ENCODE measurements around the gene ZNF207.
"Not testable (repeated sequence)": the region's sequence is repeated elsewhere in the genome, so short reads cannot be mapped to it uniquely, and the experiment has no call there.

ZNF207 gene

DNA sequence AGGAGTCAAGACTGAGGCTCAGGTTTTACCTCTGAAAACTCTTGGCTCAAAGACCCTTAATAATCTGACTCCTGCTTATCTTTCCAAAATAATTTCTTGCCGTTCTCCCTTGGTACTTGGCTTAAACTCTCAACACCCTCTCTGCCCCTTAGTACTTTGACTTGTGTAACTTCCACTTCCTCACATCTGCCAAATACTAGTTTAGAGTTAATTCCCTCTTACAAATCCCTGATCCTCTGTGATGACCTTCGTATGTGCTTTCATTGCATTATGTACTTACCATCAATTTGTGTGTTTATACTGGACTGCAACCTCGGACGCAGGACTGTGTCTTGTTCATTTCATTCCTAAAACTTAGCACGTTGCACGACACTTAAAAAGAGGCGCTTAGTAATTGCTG is 35.2 kb downstream of the ZNF207 start:
- Mint-ChIP-seq H3K27ac (no peak overlapping the region), H3K4me3 (no peak overlapping the region), H3K9me3 (no peaks in the 10 kb centered on the region), H3K4me1 (ENCODE audit: low read depth) (peaks cover 26% of the 10 kb centered on the region), H3K27me3 (no peaks in the 10 kb centered on the region), H3K36me3 (ENCODE audit: low read depth) (peaks cover 80% of the 10 kb centered on the region)
- intact Hi-C loops (cut with micrococcal nuclease) = no loop called here

DNA sequence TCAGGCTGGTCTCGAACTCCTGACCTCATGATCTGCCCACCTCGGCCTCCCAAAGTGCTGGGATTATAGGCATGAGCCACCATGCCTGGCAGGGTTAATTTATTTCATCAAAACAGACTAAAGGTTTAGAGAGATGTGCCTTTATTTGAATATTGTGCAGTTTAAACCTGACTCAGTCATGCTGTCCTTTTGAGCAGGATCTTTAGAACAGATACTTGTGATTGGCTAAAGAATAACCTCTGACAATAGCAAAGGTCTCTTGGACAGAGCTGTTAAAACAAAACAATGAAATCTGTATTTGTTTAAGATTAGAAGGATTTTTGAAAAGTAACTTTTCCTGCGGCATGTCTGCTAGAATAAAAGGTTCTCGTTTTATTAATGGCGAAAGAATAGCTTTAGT is 36.0 kb downstream of the ZNF207 start:
- H3K36me3 Mint-ChIP-seq (ENCODE audit: low read depth) = peaks cover 73% of the 10 kb centered on the region
- peaks cover 26% of the 10 kb centered on the region for H3K4me1 Mint-ChIP-seq (ENCODE audit: low read depth)
- no peaks in the 10 kb centered on the region for H3K9me3 Mint-ChIP-seq
- no peaks in the 10 kb centered on the region for H3K27me3 Mint-ChIP-seq
- intact Hi-C loops (cut with micrococcal nuclease) = no loop called here
- H3K27ac Mint-ChIP-seq = no peak overlapping the region
- no peak overlapping the region for H3K4me3 Mint-ChIP-seq

DNA sequence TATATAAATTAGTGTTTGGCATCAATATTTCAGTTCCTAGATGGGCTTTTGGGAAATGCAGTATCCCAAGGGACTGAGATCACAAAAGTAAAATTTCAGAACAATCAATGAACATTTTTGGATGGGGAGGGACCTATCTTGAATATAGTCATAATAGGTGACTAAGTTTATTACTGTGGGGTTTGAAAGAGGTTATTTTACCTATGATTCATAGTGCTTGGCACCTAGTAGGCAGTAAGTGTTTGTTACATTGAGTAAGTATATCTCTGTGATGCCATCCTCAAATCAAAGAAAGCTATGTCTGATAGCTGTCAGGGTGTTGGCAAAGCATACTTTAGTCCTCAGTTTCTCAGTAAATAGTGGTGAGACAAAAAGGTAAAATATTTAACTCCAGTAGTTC is 36.9 kb downstream of the ZNF207 start:
- no peaks in the 10 kb centered on the region for H3K27me3 Mint-ChIP-seq
- no peaks in the 10 kb centered on the region for H3K9me3 Mint-ChIP-seq
- H3K36me3 Mint-ChIP-seq (ENCODE audit: low read depth) = peaks cover 66% of the 10 kb centered on the region
- no peak overlapping the region for H3K27ac Mint-ChIP-seq
- no peak overlapping the region for H3K4me3 Mint-ChIP-seq
- H3K4me1 Mint-ChIP-seq (ENCODE audit: low read depth) = peaks cover 26% of the 10 kb centered on the region
- intact Hi-C loops (cut with micrococcal nuclease) = loop anchor here (1.0 kb wide), 1 partner anchor 10 kb away; no protein-coding TSS in a partner anchor

- H3K36me3 Mint-ChIP-seq (ENCODE audit: low read depth) = peaks cover 54% of the 10 kb centered on the region
- H3K4me1 Mint-ChIP-seq (ENCODE audit: low read depth) = peaks cover 17% of the 10 kb centered on the region
- H3K9me3 Mint-ChIP-seq; H3K27ac Mint-ChIP-seq; H3K4me3 Mint-ChIP-seq; H3K27me3 Mint-ChIP-seq; intact Hi-C loops (cut with micrococcal nuclease): not testable (repeated sequence)
Observed at GRCh38 chr17:32388128-32388527, 38.2 kb downstream of the ZNF207 start.

GRCh38 chr17:32388613-32389459 is 38.9 kb downstream of the ZNF207 start:
- Mint-ChIP-seq H3K36me3 (ENCODE audit: low read depth) (peaks cover 47% of the 10 kb centered on the region), H3K27me3 (no peaks in the 10 kb centered on the region), H3K27ac (no peak overlapping the region), H3K4me3 (no peak overlapping the region), H3K9me3 (no peaks in the 10 kb centered on the region), H3K4me1 (ENCODE audit: low read depth) (peaks cover 17% of the 10 kb centered on the region)
- intact Hi-C loops (cut with micrococcal nuclease) = no loop called here

DNA sequence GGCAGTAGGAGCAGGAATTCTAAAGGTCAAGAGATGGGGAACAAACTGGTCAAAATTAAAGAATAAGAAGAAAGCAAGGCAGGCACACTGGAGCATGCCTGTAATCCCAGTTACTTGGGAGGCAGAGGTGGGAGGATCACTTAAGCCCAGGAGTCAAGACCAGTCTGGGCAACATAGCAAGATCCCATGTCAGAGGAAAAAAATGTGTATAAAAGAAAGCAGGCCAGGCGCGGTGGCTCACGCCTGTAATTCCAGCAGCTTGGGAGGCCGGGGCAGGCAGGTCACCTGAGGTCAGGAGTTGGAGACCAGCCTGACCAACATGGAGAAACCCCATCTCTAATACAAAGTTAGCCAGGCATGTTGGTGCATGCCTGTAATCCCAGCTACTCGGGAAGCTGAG is 43.9 kb downstream of the ZNF207 start:
- no peaks in the 10 kb centered on the region for H3K9me3 Mint-ChIP-seq
- H3K27ac Mint-ChIP-seq = no peak overlapping the region
- no peaks in the 10 kb centered on the region for H3K27me3 Mint-ChIP-seq
- H3K4me1 Mint-ChIP-seq (ENCODE audit: low read depth) = peaks cover 5% of the 10 kb centered on the region
- intact Hi-C loops (cut with micrococcal nuclease) = no loop called here
- H3K4me3 Mint-ChIP-seq = no peak overlapping the region
- peaks cover 7% of the 10 kb centered on the region for H3K36me3 Mint-ChIP-seq (ENCODE audit: low read depth)

DNA sequence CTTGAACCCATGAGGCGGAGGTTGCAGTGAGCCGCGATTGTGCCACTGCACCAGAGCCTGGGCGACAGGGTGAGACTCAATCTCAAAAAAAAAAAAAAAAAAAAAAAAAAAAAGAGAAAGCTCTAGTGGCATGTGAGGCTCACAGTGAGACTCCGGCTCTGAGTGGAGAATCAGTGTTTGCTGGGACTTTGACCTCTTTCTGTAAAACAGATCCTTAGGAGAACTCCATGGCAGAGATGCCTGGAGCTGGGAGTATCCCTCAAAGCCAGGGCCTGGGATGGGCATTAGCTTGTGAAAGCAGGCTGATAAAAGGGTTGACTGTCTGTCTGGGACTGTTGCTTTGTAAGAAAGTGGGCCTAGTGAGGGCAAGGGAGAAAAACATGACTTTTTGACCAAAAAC is 46.4 kb downstream of the ZNF207 start:
- intact Hi-C loops (cut with micrococcal nuclease) = no loop called here
- Mint-ChIP-seq H3K27me3 (no peaks in the 10 kb centered on the region), H3K4me1 (ENCODE audit: low read depth) (peaks cover 5% of the 10 kb centered on the region), H3K9me3 (no peaks in the 10 kb centered on the region), H3K36me3 (ENCODE audit: low read depth) (no peaks in the 10 kb centered on the region), H3K4me3 (no peak overlapping the region), H3K27ac (no peak overlapping the region)

- Mint-ChIP-seq H3K36me3 (ENCODE audit: low read depth) (no peaks in the 10 kb centered on the region), H3K4me1 (ENCODE audit: low read depth) (peaks cover under 1% of the 10 kb centered on the region), H3K9me3 (no peaks in the 10 kb centered on the region), H3K4me3 (no peak overlapping the region), H3K27ac (no peak overlapping the region), H3K27me3 (no peaks in the 10 kb centered on the region)
- intact Hi-C loops (cut with micrococcal nuclease) = no loop called here
Observed at GRCh38 chr17:32398946-32399345, 49.0 kb downstream of the ZNF207 start.

DNA sequence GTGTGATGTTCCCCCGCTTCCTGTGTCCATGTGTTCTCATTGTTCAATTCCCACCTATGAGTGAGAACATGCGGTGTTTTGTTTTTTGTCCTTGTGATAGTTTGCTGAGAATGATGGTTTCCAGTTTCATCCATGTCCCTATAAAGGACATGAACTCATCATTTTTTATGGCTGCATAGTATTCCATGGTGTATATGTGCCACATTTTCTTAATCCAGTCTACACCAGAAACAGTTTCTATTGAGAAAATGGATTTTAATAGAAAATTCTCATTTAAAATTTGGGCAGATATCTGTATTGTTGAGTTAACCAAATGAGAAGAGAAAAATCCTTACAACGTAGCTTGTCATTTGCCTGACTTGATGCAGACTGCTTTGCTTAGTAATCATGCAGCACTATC is 60.1 kb downstream of the ZNF207 start:
- H3K4me3 Mint-ChIP-seq; H3K27ac Mint-ChIP-seq; H3K9me3 Mint-ChIP-seq; H3K4me1 Mint-ChIP-seq (ENCODE audit: low read depth); H3K27me3 Mint-ChIP-seq; intact Hi-C loops (cut with micrococcal nuclease): not testable (repeated sequence)
- peaks cover 25% of the 10 kb centered on the region for H3K36me3 Mint-ChIP-seq (ENCODE audit: low read depth)

GRCh38 chr17:32426894-32427293 is 76.9 kb downstream of the ZNF207 start:
- intact Hi-C loops (cut with micrococcal nuclease) = no loop called here
- Mint-ChIP-seq H3K27ac (no peak overlapping the region), H3K9me3 (peaks cover 25% of the 10 kb centered on the region), H3K27me3 (no peaks in the 10 kb centered on the region), H3K36me3 (ENCODE audit: low read depth) (no peaks in the 10 kb centered on the region), H3K4me3 (no peak overlapping the region), H3K4me1 (ENCODE audit: low read depth) (peaks cover 8% of the 10 kb centered on the region)

- Mint-ChIP-seq H3K36me3 (ENCODE audit: low read depth) (no peaks in the 10 kb centered on the region), H3K4me3 (no peak overlapping the region), H3K27me3 (no peaks in the 10 kb centered on the region), H3K4me1 (ENCODE audit: low read depth) (peaks cover 8% of the 10 kb centered on the region), H3K9me3 (peaks cover 25% of the 10 kb centered on the region), H3K27ac (no peak overlapping the region)
- intact Hi-C loops (cut with micrococcal nuclease) = no loop called here
Observed at GRCh38 chr17:32429598-32429997, 79.6 kb downstream of the ZNF207 start.

Data from dendritic cell treated with granulocyte-macrophage colony-stimulating factor and Interleukin-4, amounts not matched to agents 40 ng/mL and 50 ng/mL, for 4 days (primary cell).